Activated CD4-positive, alpha-beta memory T cell treated with anti-CD3 and anti-CD28 coated beads for 36 hours (primary cell): ENCODE measurements around the gene PGRMC1. TPM values are rescaled to one million over a fixed set of nuclear protein-coding genes. Genes with fewer than 3 reads are reported as not detected.
"Not testable (repeated sequence)": the region's sequence is repeated elsewhere in the genome, so short reads cannot be mapped to it uniquely, and the experiment has no call there.

ENCODE experiments used
- CTCF ChIA-PET: fragments of 350-600 bp; sonication (Branson Sonifier 250); formaldehyde crosslinking; loops from one replicate; lab custom pipeline; 2021; ENCODE audit warnings: antibody characterized with exemption, inconsistent platforms; lab: Charles Lee
- POLR2A ChIA-PET: fragments of 350-600 bp; sonication (Branson Sonifier 250); formaldehyde crosslinking; loops from one replicate; lab custom pipeline; 2021; ENCODE audit warnings: antibody characterized with exemption; lab: Charles Lee
- DNase-seq: peaks from one replicate; pipeline ENCODE4 v3.0.0-alpha.2; 2020
- H3K27ac Mint-ChIP-seq: one replicate; pipeline ENCODE4 v1.8.0; 2021; ENCODE audit warnings: mixed read lengths
- H3K27me3 Mint-ChIP-seq: one replicate; pipeline ENCODE4 v1.8.0; 2021; ENCODE audit warnings: mixed read lengths
- H3K36me3 Mint-ChIP-seq: one replicate; pipeline ENCODE4 v1.8.0; 2021; ENCODE audit warnings: mixed read lengths
- H3K4me1 Mint-ChIP-seq: one replicate; pipeline ENCODE4 v1.8.0; 2021; ENCODE audit warnings: low read depth, mixed read lengths
- H3K4me3 Mint-ChIP-seq: one replicate; pipeline ENCODE4 v1.8.0; 2021; ENCODE audit warnings: mild to moderate bottlenecking, mixed read lengths
- H3K9me3 Mint-ChIP-seq: one replicate; pipeline ENCODE4 v1.8.0; 2021; ENCODE audit warnings: mixed read lengths
- intact Hi-C: fragments of 100-400 bp; cut with micrococcal nuclease; formaldehyde crosslinking; loops from one replicate; pipeline ENCODE4 v1.15.1; 2023
- total RNA-seq, 2 experiments: library from RNA; stranded (reverse); gene quantifications; one replicate each; pipeline ENCODE4 v1.2.3, GENCODE V29; 2021

PGRMC1 gene
- total RNA-seq, 2 experiments from 2014 or later, result 29.0 to 29.4 TPM

DNA sequence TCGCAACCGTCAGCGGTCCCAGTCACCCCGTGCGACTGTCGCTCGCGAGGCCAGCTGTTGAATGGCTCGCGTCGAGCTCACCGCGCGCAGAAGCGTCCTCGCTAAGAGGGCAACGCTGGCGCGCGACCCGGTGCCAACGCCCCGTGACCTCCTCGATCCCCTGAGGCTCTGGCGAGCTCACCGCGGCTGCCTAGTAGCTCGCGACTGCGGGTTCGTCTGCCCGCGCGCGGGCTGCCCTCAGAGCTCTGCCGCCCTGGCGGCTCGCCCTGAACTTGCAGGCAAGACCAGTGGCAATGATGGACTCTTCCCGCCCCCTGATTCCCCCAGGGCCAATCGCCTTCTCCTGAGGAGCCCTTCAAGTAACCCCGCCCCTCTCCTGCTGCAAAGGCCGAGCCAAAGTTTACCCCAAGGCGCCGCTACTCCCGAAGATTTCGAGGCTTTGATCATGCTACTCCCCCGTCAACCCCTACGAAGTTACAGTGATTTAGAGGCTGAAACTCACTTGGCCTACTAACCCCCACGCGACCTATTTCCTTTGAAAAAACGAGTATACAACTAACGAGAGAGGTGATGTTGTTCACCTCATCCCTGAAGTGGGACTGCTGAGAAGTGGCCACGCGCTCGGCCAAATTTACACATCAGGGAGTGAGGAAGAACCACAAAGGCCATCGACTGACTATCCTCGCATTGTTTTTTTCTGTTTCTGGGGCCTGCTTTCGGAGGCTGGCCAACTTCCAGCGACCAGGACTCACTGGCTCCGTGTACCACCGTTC lies 37.5 kb downstream of the PGRMC1 start:
- H3K9me3 Mint-ChIP-seq, result no peaks in the 10 kb centered on the region
- H3K36me3 Mint-ChIP-seq, result no peaks in the 10 kb centered on the region
- CTCF ChIA-PET, result no interaction called here
- peaks cover 11% of the 10 kb centered on the region for H3K4me1 Mint-ChIP-seq
- peak; percentile 76 for DNase-seq
- no peak overlapping the region for H3K27ac Mint-ChIP-seq
- H3K27me3 Mint-ChIP-seq, result peaks cover 10% of the 10 kb centered on the region
- POLR2A ChIA-PET, result no interaction called here
- H3K4me3 Mint-ChIP-seq, result peak overlapping the region; percentile 59
- intact Hi-C loops, result no loop called here

DNA sequence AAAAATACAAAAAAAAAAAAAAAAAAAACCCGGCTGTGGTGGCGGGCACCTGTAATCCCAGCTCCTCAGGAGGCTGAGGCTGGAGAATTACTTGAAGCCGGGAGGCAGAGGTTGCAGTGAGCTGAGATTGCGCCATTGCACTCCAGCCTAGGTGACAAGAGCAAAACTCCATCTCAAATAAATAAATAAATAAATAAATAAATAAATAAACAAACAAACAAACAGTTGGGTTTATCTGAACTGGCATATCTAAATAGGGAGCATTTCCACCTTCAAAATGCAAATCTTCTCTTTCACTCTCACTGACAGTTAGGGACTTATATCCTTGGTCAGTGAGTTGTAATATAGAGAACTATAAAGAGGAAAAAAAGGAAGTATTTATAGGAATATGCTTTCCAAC lies 46.3 kb downstream of the PGRMC1 start:
- H3K27me3 Mint-ChIP-seq, H3K4me1 Mint-ChIP-seq, H3K4me3 Mint-ChIP-seq, CTCF ChIA-PET, H3K36me3 Mint-ChIP-seq, H3K27ac Mint-ChIP-seq, DNase-seq, H3K9me3 Mint-ChIP-seq, POLR2A ChIA-PET, intact Hi-C loops: not testable (repeated sequence)

DNA sequence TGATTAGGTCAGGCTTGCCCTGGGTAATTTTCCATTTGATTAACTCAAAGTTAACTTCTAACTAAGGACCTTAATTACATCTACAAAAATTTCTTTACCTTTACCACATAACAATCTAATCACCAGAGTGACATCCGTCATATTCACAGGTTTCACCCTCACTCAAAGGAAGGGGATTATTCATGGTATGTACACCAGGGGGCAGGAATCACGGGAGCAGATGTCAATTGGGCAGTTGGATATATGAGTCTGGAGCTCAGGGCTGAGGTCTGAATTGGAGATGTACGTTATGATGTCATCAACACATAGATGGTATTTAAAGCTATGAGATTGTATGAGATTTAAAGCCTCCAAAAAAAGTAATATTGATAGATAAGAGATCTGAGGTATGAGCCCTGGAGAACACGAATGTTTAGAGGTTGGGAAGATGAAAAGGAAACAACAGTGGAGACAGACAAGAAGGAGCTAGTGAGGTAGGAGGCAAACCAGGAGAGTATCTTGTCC lies 52.9 kb downstream of the PGRMC1 start:
- Mint-ChIP-seq H3K27ac (no peak overlapping the region), H3K27me3 (no peaks in the 10 kb centered on the region), H3K36me3 (no peaks in the 10 kb centered on the region), H3K4me1 (no peaks in the 10 kb centered on the region), H3K9me3 (no peaks in the 10 kb centered on the region), H3K4me3 (no peak overlapping the region)
- intact Hi-C loops, result no loop called here
- POLR2A ChIA-PET, result no interaction called here
- CTCF ChIA-PET, result no interaction called here
- no peak for DNase-seq

DNA sequence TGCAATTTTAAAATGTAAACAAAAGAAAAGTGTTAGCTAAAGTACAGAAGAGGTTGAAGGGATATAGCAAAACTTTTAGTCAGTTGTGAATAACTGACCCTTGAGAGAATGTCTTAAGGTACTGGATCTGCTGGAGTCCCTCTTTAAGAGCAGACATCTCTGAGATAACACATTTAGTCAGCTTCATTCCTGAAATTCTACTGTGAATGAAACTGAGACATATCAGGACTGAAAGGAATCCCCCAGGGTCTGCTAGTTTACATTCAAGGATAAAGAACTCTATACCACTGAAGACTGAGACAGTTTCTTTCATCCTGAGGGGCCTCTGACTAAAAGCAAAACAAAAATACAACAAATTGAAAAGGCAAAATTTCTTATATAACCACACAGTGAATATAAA lies 54.4 kb downstream of the PGRMC1 start:
- Mint-ChIP-seq H3K36me3 (no peaks in the 10 kb centered on the region), H3K9me3 (no peaks in the 10 kb centered on the region), H3K27me3 (no peaks in the 10 kb centered on the region), H3K4me3 (no peak overlapping the region), H3K27ac (no peak overlapping the region), H3K4me1 (no peaks in the 10 kb centered on the region)
- no peak for DNase-seq
- ChIA-PET CTCF (no interaction called here), POLR2A (no interaction called here)
- intact Hi-C loops, result no loop called here

DNA sequence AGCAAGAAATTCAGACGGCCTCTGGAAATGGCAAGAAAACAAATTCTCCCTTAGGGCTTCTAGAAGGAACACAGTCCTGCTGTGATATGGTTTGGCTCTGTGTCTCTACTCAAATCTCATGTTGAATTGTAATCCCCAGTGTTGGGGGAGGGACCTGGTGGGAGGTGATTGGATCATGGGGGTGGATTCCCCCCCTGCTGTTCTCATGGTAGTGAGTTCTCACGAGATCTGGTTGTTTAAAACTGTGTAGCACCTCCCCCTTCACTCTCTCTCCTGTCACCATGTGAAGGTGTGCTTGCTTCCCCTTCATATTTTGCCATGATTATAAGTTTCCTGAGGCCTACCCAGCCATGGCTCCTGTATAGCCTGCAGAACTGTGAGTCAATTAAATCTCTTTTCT lies 55.2 kb downstream of the PGRMC1 start:
- intact Hi-C loops, DNase-seq, H3K36me3 Mint-ChIP-seq, CTCF ChIA-PET, H3K4me3 Mint-ChIP-seq, POLR2A ChIA-PET, H3K27me3 Mint-ChIP-seq, H3K9me3 Mint-ChIP-seq, H3K27ac Mint-ChIP-seq, H3K4me1 Mint-ChIP-seq: not testable (repeated sequence)

DNA sequence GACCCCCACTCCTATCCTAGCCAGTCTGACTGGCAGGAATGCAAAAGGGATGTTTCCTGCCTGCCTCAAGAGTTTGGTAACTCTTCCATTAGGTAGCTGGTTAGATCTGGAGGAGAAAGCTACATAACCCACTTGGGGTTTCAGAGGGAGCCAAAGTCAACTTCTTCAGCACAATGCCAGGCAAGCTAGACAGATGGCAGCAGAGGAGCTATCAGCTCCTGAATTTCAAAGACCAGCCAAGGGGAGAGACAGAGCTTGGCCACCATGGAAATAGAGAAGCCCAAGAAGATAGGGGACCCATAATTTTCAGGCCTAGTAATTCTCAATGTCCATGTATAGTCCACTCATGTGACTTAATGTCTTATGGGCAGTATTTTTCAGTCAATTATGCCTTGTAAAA lies 56.4 kb downstream of the PGRMC1 start:
- intact Hi-C loops, result no loop called here
- Mint-ChIP-seq H3K27me3 (no peaks in the 10 kb centered on the region), H3K4me3 (no peak overlapping the region), H3K9me3 (no peaks in the 10 kb centered on the region), H3K4me1 (no peaks in the 10 kb centered on the region), H3K27ac (no peak overlapping the region), H3K36me3 (no peaks in the 10 kb centered on the region)
- DNase-seq, result no peak
- POLR2A ChIA-PET, result no interaction called here
- CTCF ChIA-PET, result interaction anchor here (0.6 to 0.8 kb wide), 2 partner anchors 75 to 99 kb away, joined by 3 read pairs; no protein-coding TSS in a partner anchor

Other genes starting within 250 kb of the PGRMC1 start
- not detected for gene CT47C1, start 163.3 kb upstream of the PGRMC1 start, total RNA-seq
- gene KIAA1210, start 108.5 kb upstream of the PGRMC1 start, total RNA-seq, result not detected
- 1 to 10 TPM; 6.0 to 6.2 TPM for gene SLC25A43, start 163.1 kb downstream of the PGRMC1 start, total RNA-seq
- 100 to 1,000 TPM; 627 to 652 TPM for gene SLC25A5, start 232.2 kb downstream of the PGRMC1 start, total RNA-seq